NK-92 treated with Interleukin-12 subunit alpha and Interleukin-12 subunit beta, amount 100 ng/mL, for 24 hours (cell line): Measurements from ENCODE around the gene HOPX.
"Not testable (repeated sequence)": the region's sequence is repeated elsewhere in the genome, so short reads cannot be mapped to it uniquely, and the experiment has no call there.

Experiments
- DNase-seq: peaks from one replicate; lab custom pipeline; 2025; lab: John Stamatoyannopoulos, UW

Gene HOPX

DNA sequence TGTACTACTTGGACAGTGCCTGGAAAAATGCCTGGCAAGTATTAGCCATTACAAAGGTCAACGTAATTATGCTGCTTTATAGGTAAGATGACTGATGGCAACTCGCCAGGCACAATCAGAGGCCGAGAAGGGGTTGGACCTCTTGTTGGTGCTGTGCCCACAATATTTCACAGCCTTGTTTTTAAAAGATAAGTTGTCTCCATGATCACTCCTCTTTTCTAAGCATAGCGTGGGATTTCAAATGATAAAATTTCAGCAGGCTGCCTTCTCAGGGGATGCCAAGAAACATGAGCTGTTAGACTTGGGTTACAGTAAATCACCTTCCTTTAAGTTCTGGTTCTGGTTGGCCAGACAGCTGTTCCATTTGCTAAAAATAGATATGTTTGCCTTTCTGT, 26.9 kb downstream of the HOPX start:
- no peak for DNase-seq

GRCh38 chr4:56653461-56654237, 27.4 kb downstream of the HOPX start:
- DNase-seq, result peak; percentile 60

GRCh38 chr4:56652196-56652595, 28.9 kb downstream of the HOPX start:
- DNase-seq, result no peak

- no peak for DNase-seq
These were observed 30.1 kb downstream of the HOPX start for GRCh38 chr4:56651056-56651350.

GRCh38 chr4:56650262-56651055, 30.6 kb downstream of the HOPX start:
- no peak for DNase-seq

- DNase-seq, result no peak
These were observed 31.4 kb downstream of the HOPX start for GRCh38 chr4:56649445-56650261.

- no peak for DNase-seq
These were observed 32.3 kb downstream of the HOPX start for GRCh38 chr4:56648824-56649151.

- DNase-seq, result peak; percentile 15
These were observed 32.9 kb downstream of the HOPX start for GRCh38 chr4:56648021-56648823.

- no peak for DNase-seq
These were observed 34.8 kb downstream of the HOPX start for GRCh38 chr4:56646341-56646740.

- DNase-seq, result no peak
These were observed 37.5 kb downstream of the HOPX start for GRCh38 chr4:56643596-56643995.

DNA sequence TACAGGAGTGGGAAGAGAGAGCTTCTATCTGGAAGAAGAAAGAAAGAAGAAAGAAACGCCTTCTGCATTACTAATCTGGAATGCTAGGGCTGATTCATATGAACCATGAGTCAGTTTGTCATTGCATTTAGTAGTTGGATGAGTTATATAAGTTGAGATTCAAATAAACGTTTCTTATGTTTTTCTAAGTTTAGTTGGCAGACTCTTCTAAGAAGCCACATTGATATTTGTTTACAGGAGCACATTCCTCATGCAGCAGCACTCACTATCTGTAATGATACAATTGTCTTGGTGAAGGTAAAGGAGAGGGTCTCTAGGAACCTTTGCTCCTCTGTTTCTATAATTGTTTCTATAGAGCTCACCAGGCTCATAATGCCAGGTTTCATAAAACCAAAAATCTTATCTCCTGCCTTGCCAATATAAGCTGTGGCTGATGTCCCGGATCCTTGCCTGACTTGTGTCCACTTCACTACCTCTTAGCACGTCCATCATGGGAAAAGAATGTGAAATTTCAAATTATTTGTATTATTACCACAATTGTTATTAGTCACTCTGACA, 39.5 kb downstream of the HOPX start:
- DNase-seq, result no peak

DNA sequence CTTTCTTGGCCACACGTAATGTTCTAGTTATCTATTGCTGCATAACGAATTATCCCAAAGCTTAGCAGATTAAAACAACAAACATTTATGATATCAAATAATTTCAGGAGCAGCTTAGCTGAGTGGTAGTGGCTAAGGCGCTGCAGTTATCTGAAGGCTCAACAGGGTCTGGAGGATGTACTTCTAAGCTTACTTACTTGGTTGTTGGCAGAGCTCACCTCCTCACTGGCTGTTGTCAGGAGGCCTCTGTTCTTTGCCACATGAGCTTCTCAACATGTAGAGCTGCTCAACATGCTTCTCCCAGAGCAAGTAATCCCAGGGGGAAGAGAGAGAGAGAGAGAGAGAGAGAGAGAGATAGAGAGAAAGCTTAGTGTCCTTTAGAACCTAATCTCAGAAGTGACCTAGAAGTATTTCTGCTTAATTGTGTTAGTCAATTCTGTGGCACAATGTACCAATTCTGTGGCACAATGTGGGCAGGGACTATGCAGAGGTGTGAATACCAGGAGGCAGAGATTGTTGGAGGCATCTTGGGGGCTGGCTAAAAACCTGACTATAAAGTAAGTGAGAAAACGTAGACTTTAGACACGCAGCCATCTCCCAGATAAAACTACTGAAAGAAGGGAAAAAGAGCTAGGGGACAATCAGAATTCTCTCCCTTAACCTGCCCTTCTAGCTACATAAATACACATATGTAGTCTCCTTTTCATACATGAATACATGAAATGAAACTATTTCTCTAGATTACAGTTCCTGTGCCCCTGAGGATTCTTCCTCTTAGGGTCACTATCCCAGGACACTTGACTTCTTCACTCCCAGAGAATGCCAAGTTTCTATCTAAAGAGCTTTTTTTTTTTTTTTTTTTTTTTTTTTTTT, 40.2 kb downstream of the HOPX start:
- DNase-seq, result peak; percentile 28

DNA sequence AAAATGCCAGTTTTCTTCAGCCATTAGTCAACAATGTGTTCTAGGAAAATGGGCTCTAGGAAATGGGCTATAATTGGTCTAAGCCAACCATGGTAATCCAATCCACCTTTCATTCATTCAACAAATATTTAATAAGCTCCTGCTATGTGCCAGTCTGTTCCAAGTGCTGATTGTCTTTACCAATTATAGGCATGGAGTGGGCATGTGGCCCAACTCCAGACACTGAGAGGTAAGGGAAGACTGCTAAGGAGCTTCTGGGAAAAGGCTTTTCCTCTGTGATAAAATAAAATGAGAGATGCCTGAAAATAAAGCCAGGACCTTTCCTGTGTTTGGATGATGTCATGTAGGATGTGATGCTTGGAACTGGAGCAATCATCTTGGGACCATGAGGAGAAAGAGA, 43.3 kb downstream of the HOPX start:
- DNase-seq, result no peak

DNA sequence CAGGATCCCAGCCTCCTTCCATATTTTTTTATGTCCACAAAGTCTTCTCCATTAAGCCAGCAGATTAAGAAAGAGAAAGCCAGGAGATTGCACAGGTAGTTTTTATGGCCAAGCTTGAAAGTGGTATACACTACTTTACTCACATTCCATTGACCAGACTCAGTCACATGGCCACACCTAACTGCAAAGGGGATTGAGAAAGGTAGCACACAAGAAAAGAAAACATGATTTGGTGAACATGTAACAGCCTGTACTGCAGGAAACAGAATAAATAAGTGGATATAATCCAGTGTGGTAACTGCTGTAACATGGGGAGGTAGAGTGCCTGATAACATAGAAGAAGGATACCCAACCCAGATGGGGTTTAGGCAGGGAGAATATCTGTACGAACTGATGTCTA, 43.9 kb downstream of the HOPX start:
- no peak for DNase-seq

- not testable (repeated sequence) for DNase-seq
These were observed 46.1 kb downstream of the HOPX start for GRCh38 chr4:56634954-56635353.

DNA sequence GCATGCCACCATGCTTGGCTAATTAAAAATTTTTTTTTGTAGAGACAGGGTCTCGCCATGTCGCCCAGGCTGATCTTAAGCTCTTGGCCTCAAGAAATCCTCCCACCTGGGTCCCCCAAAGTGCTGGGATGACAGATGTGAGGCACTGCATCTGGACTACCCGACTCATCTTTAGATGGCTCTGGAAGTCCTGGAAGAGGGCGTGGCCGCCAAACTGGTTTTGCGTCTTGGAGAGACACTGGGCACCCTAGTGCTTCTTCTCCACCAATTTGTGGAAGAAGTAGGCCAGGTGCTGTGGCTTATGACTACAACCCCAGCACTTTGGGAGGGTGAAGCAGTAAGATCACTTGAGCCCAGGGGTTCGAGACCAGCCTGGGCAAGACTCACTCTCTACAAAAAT, 47.6 kb downstream of the HOPX start:
- no peak for DNase-seq

DNA sequence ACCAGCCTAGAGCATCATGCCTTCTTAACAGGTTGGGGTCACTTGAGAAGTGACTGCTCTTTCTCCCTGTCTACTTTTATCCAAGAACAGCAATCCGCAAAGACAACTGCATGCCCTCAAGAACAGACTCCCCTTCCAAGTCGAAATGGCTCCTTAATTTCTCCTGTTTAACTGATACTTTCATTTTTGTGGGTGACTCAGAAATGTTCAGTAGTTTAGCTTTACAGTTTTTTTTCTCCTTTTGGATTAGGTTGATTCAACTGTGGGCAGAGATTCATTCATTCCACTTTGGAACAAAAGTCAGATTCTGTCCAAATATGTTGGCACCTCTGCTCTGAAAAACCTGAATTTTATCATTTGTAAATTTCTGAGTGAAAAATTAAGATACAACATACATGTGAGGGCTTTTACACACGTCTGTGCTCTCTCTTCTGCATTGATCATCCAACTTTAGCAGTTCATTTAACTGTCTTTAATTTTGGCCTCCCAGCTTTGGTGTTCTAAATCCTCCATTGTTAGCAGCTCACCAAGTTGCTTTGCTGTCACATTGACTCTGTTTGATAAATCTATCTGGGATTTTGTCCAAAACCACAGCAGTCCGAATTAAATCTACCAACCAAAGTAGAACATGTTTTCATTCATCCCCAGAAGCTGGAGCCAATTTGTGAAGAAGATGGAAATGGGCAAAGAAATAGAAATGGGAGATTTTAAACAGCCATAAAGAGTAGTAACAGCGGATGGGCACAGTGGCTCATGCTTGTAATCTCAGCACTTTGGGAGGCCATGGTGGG, 50.0 kb downstream of the HOPX start:
- DNase-seq, result no peak

GRCh38 chr4:56628592-56628991, 52.5 kb downstream of the HOPX start:
- no peak for DNase-seq

DNA sequence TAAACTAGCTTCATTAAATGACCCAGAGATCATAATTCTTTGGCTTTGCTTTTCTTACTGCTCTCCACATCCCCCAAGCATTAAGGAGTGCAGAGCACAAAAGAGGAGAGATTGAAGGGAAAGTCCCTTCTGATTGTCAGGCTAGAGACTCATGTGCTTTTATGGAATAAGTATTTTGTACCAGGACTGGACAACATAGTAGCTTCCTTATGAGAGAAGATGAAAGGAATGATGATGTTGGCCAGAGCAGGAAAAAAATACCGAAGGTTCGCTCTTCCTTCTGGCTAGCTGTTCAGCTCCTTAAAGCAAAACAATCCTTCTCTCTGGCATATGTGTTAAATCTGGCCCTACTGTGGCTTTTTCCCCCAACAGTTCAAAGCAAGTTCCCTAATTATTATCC, 53.1 kb downstream of the HOPX start:
- no peak for DNase-seq

- DNase-seq, result no peak
These were observed 53.7 kb downstream of the HOPX start for GRCh38 chr4:56627375-56627774.
